ENCODE measurements around the gene ZNF182. TPM values are rescaled to one million over a fixed set of nuclear protein-coding genes. Genes with fewer than 3 reads are reported as not detected.
"Not testable (repeated sequence)": the region's sequence is repeated elsewhere in the genome, so short reads cannot be mapped to it uniquely, and the experiment has no call there.

ZNF182 gene
- total RNA-seq, 2 donors from 2014 or later, result 3.0 to 4.2 TPM

DNA sequence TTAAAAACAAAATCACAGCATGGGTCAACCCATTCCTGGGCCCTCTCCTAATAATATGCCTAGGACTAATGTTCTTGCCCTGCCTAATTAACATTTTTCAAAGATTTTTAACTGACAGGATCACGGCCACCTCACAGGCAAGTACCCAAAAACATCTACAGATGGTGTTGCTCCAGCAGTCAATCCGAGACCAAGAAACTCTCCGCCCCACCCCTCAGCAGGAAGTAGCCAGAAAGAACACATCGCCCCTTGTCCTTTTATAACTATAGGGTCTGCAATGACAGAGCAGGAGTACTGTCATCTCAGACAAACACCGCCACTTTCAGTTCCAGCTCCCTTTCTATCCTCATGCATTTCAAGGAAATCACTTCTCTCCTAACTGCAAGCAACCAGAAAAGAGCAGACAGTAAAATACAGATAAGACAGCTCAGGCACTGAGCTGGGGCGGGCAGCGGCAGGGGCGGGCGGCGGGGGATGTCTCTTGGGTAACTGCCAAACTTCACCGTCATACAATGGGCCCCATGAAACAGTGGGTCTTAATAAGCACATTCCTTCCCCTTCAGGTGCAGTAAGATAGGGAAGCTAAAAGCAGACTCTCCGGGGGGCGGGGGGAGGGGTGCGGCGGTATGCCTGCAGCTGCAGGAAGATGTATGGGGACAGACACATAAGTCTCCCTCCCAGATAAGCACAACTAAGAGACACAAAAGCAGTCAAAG, 67.4 kb downstream of the ZNF182 start:
- no peaks in the 10 kb centered on the region for H3K27me3 ChIP-seq
- no peak for DNase-seq
- H3K36me3 ChIP-seq, result no peaks in the 10 kb centered on the region
- H3K4me1 ChIP-seq, result no peaks in the 10 kb centered on the region
- intact Hi-C loops (cut with DNase I), result no loop called here
- H3K9me3 ChIP-seq, result no peaks in the 10 kb centered on the region
- H3K27ac ChIP-seq, result no peak overlapping the region
- H3K4me3 ChIP-seq, result no peak overlapping the region
- no peak overlapping the region for H3K9ac ChIP-seq (ENCODE audit: low read depth in 2 of 2, low read length in 2 of 2)
- TF ChIP-seq, protein P1, sequence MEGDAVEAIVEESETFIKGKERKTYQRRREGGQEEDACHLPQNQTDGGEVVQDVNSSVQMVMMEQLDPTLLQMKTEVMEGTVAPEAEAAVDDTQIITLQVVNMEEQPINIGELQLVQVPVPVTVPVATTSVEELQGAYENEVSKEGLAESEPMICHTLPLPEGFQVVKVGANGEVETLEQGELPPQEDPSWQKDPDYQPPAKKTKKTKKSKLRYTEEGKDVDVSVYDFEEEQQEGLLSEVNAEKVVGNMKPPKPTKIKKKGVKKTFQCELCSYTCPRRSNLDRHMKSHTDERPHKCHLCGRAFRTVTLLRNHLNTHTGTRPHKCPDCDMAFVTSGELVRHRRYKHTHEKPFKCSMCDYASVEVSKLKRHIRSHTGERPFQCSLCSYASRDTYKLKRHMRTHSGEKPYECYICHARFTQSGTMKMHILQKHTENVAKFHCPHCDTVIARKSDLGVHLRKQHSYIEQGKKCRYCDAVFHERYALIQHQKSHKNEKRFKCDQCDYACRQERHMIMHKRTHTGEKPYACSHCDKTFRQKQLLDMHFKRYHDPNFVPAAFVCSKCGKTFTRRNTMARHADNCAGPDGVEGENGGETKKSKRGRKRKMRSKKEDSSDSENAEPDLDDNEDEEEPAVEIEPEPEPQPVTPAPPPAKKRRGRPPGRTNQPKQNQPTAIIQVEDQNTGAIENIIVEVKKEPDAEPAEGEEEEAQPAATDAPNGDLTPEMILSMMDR (IDR thresholded peaks at IDR 0.05), result no peak

DNA sequence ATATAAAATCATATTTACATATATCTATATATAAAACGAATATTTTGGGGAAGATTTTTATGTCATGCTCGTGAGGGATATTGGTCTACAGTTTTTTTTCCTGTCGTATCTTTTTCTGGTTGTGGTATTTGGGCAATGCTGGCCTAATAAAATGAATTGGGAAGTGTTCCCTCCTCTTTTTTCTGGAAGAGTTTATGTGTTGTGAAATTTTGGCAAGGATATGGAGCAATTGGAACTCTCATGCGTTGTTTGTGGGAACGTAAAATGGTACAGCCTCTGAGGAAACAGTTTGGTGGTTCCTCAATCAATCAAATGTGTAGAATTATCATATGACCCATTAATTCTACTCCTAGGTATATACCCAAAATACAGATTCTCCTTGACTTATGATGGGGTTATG, 69.8 kb downstream of the ZNF182 start:
- Histone ChIP-seq H3K4me1 (no peaks in the 10 kb centered on the region), H3K4me3 (no peak overlapping the region), H3K36me3 (no peaks in the 10 kb centered on the region), H3K9me3 (no peaks in the 10 kb centered on the region), H3K27me3 (no peaks in the 10 kb centered on the region), H3K9ac (ENCODE audit: low read depth in 2 of 2, low read length in 2 of 2) (no peak overlapping the region), H3K27ac (no peak overlapping the region)
- intact Hi-C loops (cut with DNase I), result no loop called here
- TF ChIP-seq, protein P1 (IDR thresholded peaks at IDR 0.05), result no peak
- no peak for DNase-seq

DNA sequence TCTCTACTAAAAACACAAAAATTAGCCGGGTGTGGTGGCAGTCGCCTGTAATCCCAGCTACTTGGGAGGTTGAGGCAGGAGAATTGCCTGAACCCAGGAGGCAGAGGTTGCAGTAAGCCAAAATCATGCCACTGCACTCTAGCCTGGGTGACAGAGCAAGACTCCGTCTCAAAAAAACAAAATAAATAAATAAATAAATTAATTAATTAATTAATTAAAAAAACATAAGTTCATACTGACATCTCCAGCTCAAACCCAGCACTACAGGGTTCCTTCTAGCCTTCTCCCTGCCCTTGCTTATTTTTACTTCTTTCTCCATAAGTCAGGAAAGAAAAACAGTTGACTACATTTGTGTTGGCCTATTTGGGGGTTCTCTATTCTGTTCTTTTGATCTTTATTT, 71.8 kb downstream of the ZNF182 start:
- H3K4me3 ChIP-seq; H3K4me1 ChIP-seq; DNase-seq; H3K36me3 ChIP-seq; H3K9ac ChIP-seq (ENCODE audit: low read depth in 2 of 2, low read length in 2 of 2); H3K27me3 ChIP-seq; H3K27ac ChIP-seq; intact Hi-C loops (cut with DNase I); H3K9me3 ChIP-seq: not testable (repeated sequence)

DNA sequence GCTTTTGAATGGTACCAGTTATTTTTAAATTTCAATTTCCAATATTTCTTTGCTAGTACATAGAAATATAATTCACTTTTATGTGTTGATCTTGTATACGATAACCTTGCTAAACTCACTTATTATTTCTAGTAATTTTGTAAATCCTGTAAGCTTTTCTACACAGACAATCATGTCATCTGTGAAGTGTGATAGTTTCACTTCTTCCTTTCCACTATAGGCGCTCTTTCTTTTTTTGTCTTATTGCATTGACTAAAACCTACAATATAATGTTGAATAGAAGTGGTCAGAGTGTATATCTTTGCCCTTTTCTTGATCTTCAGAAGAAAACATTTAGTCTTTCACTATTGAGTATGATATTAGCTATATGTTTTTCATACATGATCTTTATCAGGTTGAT, 76.6 kb downstream of the ZNF182 start:
- no peak overlapping the region for H3K9ac ChIP-seq (ENCODE audit: low read depth in 2 of 2, low read length in 2 of 2)
- no peak overlapping the region for H3K4me3 ChIP-seq
- DNase-seq, result no peak

More for the DNA sequence above, 76.6 kb downstream of the ZNF182 start:
- Histone ChIP-seq H3K4me1 (no peaks in the 10 kb centered on the region), H3K9me3 (no peaks in the 10 kb centered on the region), H3K36me3 (no peaks in the 10 kb centered on the region), H3K27ac (no peak overlapping the region), H3K27me3 (no peaks in the 10 kb centered on the region)
- intact Hi-C loops (cut with DNase I), result no loop called here
- TF ChIP-seq, protein P1 (IDR thresholded peaks at IDR 0.05), result no peak

Other genes with a start within 250 kb of the ZNF182 start
- gene ZNF81, start 167.1 kb downstream of the ZNF182 start, total RNA-seq, result 10 to 100 TPM in 1 of 2 donors, 1 to 10 TPM in 1; 8.8 to 13.3 TPM
- gene SPACA5, start 3.0 kb upstream of the ZNF182 start, total RNA-seq, result not detected
- gene ZNF630, start 67.7 kb upstream of the ZNF182 start, total RNA-seq, result 1 to 10 TPM; 2.6 to 2.8 TPM
- not detected for gene SPACA5B, start 126.6 kb upstream of the ZNF182 start, total RNA-seq
- not detected for gene SSX5, start 192.8 kb upstream of the ZNF182 start, total RNA-seq